HG03565 (cell line): ENCODE data around the gene ATP2C2.

Experiments used
- ATAC-seq: cut with Tn5 transposase; IDR thresholded peaks from one replicate; pipeline ENCODE4 v1.9.1; 2021; ENCODE audit warnings: mild to moderate bottlenecking, moderate library complexity; ENCODE audit not compliant: unreplicated experiment

Gene ATP2C2

DNA sequence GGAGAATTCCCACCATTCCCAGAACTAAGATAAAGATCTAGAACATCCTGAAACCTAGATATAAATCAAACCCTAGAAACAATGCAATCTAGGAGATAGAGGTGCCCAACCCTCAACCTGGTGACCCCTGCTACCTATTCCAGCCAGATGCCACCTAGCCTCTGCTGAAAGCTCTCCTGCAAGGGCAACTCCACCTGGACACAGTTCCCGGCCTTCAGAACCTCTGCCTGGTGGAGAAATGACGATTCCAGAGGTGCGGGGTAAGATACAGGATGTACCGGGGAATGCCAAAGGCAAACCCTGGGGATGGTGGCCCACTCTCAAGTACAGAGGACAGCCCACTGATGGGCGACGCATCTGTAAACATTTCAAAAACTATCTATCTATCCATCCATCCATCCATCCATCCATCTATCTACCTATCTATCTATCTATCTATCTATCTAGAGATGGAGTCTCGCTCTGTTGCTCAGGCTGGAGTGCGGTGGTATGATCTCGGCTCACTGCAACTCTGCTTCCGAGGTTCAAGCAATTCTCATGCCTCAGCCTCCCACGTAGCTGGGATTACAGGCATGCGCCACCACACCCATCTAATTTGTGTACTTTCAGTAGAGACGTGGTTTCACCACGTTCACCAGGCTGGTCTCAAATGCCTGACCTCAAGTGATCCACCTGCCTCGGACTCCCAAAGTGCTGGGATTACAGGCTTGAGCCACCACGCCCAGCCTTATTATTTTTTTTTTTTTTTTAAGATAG, 117.1 kb downstream of the ATP2C2 start:
- ATAC-seq, result no peak

DNA sequence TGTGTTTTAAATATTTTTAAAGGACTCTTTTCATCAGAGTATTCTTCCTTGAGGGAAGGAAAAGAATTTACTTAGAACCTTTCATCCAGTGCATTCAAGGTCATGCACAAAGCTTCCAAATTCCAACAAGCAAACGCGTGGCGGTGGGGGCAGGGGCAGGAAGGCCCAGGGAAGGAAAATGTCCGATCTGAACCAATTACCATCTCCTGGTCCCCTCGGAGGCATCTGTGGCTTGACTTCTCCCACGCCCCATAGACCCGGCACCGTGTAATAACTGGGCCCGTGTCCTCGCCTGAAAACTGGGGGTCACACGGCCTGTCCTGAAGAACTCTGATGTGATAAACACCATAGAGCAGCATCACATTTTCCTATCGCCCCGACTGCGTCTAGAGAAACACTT, 117.8 kb downstream of the ATP2C2 start:
- ATAC-seq, result no peak

DNA sequence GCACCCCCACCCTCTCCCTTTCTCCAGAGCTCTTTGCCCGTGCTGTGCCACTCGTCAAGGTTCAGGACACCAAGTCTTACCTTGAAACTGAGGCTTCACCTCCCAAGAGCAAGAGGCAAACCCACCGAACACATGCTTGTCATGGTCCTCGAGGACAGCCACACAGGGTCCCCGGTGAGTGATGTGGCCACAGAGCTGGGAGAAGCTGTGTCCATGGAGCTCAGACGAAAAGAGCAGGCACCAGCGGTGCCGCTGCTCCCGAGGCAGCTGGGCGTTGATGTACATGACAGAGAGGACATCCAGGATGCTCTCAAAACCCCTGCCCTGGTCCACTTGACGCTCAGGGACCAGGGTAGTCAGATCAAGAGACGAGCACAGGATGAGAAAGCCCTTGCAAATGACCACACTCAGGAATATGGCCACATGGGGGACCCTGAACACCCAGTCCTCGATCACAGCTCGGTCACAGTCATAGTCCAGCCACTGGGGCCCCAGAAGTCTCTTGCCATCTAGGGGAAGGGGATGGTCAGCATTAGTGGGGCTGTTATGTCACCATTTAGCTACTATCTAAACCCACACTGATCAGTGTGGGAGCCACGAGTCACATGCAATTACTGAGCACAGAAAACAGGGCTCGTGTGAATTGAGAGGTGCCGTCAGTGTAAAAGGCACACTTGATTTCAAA, 118.4 kb downstream of the ATP2C2 start:
- no peak for ATAC-seq

DNA sequence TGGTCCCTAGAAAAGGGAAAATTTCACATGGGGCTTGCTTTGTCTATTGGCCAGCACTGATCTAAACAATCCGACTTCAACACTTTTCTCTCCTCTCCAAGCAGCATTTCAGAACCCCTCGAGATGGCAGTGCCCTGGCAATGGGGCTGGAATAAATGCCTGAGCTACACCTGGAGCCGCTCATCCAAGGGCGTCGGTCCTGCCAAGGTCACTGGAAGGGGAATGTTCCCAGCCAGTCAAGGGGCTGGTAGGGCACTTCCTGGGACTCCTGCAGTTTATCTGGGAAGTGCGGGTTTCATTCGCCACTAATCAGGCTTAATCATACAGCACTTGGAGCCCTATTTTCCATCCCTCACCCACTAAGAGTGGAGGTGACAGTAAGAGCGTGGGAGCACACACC, 119.0 kb downstream of the ATP2C2 start:
- ATAC-seq, result no peak

DNA sequence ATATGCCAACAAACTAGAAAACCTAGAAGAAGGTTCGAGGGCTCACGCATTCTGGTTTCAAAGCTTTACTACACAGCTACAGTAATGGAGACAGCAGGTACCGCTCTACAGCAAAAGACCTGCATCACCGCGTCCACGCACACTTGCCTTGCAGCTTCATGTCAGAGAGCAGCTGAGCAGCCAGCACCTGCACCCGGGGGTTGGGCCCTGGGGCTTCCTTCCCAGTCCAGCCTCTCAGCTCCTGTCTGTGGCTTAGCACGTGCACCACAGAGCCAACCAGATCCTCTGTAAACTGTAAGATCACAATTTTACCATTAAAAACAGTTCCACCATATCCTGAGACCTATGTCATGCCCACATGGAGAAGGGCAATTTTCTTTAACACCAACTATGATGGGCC, 120.8 kb downstream of the ATP2C2 start:
- no peak for ATAC-seq

DNA sequence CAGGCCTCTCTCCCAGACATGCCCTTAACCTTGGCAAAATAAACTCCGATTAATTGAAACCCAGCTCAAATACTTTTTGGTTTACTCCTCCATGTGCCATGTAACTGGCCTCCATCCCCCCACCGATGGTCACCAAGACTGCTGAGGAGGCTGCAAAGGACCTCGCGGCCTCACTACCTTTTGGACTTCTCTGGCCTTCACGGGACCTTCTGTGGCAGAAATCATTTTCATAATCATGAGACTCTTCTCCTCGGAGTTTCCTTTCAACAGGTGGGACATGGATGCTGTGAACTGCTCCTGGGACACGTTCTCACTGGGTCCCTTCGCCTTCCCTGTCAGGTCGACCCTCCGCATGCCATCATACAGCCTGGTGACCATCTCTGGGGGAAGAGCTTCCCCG, 127.2 kb downstream of the ATP2C2 start:
- ATAC-seq, result no peak

DNA sequence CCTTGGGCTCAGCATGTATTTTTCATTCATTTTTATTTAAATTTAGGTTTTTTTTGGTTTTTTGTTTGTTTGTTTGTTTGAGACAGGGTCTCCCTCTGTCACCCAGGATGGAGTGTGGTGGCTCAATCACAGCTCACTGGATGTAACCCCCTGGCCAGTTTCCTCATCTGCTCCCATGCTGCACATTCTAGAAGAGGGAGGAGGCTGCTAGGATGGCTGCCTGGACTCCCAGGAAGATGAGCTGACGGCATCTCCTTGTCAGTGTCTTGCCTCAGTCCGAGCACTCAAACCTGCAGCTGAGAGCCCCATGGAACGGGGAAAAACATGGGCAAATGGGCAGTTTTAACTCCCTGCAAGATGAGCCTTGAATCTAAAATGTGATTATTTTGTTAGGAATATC, 128.7 kb downstream of the ATP2C2 start:
- no peak for ATAC-seq

DNA sequence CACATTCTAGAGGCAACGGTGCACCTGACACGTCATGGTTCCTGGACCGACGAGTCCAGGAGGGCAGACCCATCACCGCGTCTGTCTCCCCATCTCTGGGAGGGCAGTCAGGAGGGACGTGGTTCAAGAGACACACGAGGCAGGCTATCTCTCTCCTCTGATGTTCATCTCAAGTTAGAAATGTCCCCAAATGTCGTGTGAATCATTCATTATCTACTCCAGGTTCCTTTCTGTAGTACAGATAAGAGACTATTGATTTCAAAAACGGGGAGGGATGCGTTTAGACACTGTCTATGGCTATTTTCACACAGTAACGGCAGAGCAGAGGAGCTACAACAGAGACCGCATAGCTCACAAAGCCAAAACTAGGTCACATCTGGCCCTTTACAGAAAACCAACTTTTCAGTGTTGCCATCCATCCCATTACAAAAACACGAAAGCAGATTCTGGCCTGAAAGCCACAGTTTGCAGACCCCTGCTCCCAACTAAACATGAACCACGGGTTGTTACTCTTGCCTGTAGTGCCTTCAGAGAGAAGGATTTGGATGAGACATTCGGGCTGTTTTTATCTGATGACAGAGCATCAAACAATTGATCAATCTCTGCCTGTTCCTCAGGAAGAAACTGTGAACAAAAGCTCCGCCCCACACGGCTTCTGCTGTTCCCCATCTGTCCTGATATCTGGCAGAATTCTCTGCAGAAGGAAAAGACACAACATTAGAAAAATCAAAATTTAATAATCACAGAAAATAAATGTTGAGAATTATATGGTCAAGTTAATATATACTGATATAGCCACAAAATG, 129.3 kb downstream of the ATP2C2 start:
- no peak for ATAC-seq

DNA sequence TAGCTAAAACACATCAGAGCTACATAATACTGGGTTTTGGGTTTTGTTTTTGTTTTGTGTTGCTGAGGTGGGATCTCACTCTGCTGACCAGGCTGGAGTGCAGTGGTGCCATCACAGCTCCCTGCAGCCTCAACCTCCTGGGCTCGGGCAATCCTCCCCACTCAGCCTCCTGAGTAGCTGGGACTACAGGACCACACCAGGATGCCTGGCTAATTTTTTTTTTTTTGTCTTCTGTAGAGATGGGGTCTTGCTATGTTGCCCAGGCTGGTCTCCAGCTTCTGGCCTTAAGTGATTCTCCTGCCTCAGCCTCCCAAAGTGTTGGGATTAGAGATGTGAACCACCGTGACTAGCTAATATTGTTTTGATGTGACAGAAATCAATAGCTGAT, 129.9 kb downstream of the ATP2C2 start:
- no peak for ATAC-seq

DNA sequence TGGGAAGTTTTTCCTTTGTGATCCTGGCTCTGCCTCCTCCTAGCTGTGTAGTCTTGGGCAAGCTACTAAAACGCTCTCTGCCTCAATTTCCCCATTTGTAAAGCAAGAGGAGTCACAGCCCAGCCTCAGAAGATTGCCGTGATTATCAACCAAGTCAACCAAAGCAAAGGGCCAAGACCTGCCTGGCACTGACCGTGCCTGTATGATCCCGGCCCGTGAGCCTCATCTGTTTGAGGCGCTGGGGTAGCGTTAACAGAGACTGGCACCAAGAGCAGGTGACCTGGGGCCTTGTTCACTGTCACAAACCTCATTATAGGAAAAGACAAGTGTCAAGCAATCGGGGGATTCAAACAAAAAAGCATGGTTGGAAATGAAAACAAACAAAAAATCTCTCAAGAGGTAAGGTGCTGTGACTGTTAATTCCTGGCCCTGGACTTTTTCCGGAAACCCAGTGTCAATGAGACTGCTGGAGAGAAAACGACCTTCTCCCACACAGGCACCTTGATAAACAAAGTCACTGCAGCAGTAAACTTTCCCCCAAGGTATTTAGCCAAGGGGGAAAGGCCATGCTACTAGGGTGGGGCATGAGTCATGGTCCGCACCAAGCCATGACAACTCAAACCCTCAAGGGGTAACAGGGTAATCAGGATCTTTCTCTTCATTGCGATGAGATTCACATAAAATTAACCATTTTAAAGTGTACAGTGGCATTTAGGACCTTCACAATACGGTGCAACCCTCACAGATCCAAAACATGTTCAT, 130.7 kb downstream of the ATP2C2 start:
- no peak for ATAC-seq

DNA sequence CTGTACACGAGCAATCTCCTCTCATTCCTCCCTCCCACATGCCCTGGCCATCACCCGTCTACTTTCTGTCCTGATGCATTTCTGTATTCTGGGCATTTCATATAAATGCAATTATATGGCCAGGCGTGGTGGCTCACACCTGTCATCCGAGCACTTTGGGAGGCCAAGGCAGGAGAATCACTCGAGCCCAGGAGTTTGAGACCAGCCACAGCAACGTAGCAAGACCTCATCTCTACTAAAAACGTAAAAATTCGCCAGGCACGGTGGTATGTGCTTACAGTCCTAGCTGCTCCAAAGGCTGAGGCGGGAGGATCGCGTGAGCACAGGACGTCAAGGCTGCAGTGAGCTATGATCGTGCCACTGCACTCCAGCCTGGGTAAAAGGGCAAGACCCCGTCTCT, 131.3 kb downstream of the ATP2C2 start:
- no peak for ATAC-seq

DNA sequence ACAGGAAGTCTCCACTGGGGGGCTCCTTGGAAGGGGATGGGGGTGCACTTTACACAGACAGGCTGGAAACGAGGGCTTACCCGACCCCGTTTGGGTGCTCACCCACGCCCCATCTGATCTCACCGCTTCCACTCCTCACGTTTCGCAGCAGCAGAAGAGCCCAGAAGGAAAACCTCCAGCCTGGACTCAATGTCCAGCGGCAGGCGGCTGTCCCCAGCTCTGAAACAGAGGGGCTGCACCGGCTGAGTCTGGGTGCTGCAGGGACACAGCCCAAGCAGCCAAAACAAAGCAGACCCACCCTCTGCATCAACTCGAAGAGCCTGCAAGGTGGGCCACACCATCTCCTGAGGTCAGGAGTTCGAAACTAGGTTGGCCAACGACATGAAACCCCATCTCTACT, 132.2 kb downstream of the ATP2C2 start:
- no peak for ATAC-seq

DNA sequence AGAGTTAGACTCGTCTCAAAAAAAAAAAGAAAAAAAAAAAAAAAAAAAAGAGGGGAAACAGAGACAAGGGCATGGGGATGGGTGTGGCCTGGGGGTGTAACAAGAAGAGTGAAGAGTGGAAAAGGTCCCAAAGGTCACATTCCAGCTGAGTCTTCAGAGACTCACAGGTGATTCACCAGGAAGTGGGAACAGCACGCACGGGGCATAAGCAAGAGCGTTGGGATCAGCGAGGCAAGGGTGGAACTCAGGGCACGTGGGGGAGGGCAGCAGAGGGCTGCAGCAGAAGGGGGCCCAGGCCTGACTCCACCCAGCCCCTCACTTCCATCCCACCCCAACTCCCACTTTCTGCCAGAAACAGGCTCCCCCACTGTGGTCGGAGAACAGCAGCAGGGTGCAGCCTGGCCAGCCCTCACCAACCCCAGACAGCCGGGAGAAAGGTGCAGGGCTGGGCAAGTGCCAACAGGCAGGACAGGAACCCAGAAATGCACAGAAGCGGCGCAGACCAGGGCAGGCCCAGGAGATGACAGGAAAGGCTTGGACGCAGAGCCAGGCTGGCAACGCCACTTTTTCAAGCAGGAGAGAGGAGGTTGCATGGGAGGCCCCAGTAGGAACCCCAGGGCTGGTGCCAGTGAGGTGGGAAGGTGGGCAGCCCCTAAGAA, 132.9 kb downstream of the ATP2C2 start:
- no peak for ATAC-seq

DNA sequence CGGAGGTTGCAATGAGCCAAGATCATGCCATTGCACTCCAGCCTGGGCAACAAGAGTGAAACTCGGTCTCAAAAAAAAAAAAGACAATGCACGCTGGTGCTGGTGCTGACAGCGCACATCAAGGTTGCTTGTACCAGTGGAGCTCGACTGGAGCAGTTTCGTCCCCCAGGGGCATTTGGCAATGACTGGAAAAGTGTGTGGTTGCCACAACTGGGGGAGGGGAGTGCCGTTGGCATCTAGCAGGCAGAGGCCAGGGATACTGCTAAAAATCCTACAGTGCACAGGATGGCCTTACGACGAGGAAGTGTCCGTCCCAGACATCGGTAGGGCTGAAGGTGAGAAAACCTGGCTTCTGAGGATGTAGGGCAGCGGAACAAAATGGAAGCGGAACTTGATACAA, 133.7 kb downstream of the ATP2C2 start:
- no peak for ATAC-seq

DNA sequence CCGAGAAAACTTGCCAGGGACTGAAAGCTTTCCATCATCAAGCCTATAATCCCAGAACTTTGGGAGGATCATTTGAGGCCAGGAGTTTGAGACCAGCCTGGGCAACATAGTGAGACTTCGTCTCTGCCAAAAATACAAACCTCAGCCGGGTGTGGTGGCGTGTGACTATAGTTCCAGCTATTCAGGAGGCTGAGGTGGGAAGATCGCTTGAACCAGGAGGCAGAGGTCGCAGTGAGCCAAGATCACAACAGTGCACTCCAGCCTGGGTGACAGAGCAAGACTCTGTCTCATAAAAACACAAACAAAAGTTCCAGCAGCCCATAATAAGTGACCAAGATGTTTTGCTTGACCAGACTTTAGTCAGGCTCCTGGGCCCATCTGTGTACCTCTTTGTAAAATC, 134.2 kb downstream of the ATP2C2 start:
- no peak for ATAC-seq

DNA sequence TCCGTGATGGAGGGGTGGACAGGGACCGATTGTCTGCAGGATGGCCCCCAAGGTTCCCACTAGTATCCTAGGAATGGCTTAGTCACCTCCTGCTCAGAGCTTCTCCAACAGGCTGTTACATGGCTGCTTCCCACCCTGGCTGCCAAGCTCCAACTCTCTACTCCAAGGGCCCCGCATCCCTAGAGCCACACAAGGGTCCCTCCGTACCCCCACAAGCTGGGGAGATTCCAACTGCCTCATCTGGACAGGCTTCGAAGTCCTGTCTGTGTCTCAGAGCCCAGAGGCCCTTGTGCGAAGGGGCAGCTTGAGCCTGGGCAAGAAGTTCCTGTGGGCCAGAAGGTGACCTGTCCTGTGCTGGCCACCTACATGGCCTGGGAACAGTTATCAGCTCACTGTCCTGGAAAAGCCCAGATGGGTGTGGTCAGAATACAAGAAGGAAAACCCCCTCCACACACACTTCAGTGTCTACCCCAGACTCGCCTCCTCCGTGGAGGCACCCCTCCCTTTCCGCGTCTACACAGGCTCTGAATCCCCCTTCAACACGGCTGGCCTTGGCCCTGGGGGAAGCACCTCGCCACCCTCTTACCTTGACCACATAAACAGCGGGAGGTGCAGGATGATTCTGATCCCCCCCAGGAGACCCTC, 135.5 kb downstream of the ATP2C2 start:
- ATAC-seq, result no peak

DNA sequence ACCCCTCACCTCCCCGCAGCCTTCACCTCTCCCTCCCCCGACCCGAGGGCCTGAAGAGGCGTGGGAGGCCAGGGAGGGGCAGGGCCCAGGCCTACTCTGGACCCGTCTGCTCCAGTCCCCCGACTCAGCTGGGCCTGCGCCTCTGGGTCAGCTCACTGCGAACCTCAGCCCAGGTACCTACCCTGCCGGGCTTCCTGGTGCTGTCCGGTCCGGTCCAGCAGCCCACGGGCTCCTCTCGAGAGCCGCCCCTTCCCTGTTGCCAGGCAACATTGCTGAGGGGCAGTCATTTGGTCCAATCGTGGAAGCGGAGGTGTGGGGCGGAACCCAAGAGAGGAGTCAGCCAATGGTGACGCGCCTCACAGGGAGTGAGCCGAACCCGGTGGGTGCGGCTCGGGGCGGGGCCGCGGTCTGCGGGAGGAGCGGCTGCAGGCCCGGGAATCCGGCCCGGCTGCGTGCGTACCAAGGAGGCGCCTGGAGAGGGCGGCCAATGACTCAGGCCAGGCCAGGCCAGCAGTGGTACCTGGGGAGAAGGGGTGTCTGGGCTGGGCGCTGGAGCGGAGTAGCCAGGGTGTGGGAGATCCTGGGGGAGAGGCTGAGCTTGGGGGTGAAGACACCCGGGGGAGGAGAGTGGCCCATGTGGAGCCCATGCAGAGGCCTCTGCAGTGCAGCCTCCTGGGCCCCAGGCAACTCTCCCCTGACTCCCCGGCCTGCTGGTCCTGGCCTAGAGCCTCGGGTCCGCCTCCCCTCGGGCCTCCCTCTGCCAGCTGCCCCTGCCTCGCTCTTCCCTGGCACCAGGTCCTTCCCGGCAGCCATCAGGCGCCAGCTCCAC, 136.3 kb downstream of the ATP2C2 start, which contains the start of gene MEAK7:
MEAK7 (minus strand) TSS at position 240 of the 829 bp plus-strand sequence. CDS start 6,573 bp downstream, outside the sequence.
- peak; percentile 93 for ATAC-seq

DNA sequence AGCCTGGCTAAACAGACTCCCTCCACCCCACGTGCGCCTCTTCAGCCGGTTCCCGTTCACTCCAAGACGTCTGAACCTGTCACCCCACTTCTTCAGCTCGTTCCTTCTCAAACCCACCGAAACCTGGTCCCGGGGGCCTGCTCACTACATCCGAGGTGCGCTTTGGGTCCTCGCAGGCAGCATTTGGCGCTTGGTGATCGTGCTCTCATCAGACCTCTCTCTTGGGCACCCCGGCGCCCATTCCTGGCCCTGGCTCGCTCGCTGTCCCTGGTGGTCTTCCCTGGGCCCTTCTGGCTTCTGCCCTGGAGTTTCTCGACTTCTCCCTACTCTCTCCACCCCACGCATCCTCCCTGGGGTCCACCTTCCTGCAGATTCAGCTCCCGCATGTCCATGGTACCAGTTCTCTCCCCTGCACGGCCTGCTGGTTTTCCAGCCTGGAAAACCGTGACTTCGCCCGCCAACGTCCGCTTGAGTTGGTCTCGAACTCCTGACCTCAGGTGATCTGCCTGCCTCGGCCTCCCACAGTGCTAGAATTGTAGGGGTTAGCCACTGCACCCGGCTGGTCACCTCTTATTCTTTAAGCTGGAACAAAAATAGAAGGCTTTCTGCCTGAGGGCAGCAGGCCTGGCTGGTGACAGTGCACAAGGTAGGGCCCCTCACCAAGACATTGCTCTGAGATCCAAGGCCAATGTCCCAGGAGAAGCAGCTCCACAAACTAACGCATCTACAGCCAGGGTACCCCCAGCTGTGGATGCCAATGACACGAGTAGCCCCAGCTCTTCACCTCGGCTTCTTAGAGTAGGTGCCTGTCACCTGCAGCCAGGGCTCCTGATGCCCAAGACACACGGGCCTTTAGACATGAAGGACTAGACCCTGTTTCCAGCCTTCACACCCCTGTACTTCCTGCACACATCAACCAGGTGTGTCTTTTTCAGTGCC, 137.2 kb downstream of the ATP2C2 start:
- no peak for ATAC-seq
